A673 (cell line): ENCODE measurements around the gene CYSRT1. TPM values are rescaled to one million over a fixed set of nuclear protein-coding genes. Genes with fewer than 3 reads are reported as not detected.

ENCODE experiments used
- BruUV-seq: library from RNA; stranded (reverse); fragments of 400-500 nt; replicated peaks from 2 replicates; lab custom pipeline; 2021; lab: Mats Ljungman, UMichigan
- CTCF ChIA-PET: fragments of 300-600 bp; sonication (Branson Sonifier 250); formaldehyde crosslinking; loops from one replicate; lab custom pipeline; 2022; ENCODE audit warnings: antibody characterized with exemption; lab: Charles Lee
- POLR2A ChIA-PET: fragments of 300-600 bp; sonication (Branson Sonifier 250); formaldehyde crosslinking; loops from one replicate; lab custom pipeline; 2022; ENCODE audit warnings: antibody characterized with exemption; ENCODE audit not compliant: low non-redundant PET; lab: Charles Lee
- DNase-seq: peaks from one replicate; pipeline ENCODE4 v3.0.0-alpha.2; 2015; ENCODE audit warnings: low spot score
- H3K27ac ChIP-seq: fragments of 200-600 bp; sonication (generic); 2 replicates; pipeline ENCODE4 v1.5.1; 2016; ENCODE audit warnings: mixed run types, low read depth, mild to moderate bottlenecking, mixed read lengths, antibody characterized with exemption, low read length; ENCODE audit not compliant: poor library complexity, severe bottlenecking
- H3K27me3 ChIP-seq: fragments of 200-600 bp; sonication (generic); replicated peaks from 2 replicates; pipeline ENCODE4 v1.6.1; 2017; ENCODE audit warnings: mixed run types, low read depth, mild to moderate bottlenecking, mixed read lengths, antibody characterized with exemption, low read length; ENCODE audit not compliant: insufficient read depth, poor library complexity
- H3K36me3 ChIP-seq: fragments of 200-600 bp; sonication (generic); 2 replicates; pipeline ENCODE4 v1.6.1; 2016; ENCODE audit warnings: mixed run types, mild to moderate bottlenecking, mixed read lengths, antibody characterized with exemption, low read length; ENCODE audit not compliant: insufficient read depth, poor library complexity, severe bottlenecking
- H3K4me1 ChIP-seq: fragments of 200-600 bp; sonication (generic); 2 replicates; pipeline ENCODE4 v1.6.1; 2017; ENCODE audit warnings: mixed run types, mild to moderate bottlenecking, mixed read lengths, antibody characterized with exemption, low read length; ENCODE audit not compliant: insufficient read depth, poor library complexity, severe bottlenecking
- H3K4me3 ChIP-seq: fragments of 200-600 bp; sonication (generic); 2 replicates; pipeline ENCODE4 v1.5.1; 2016; ENCODE audit warnings: low read depth, mixed run types, mild to moderate bottlenecking, mixed read lengths, low read length; ENCODE audit not compliant: poor library complexity, severe bottlenecking
- H3K9me3 ChIP-seq: fragments of 200-600 bp; sonication (generic); 2 replicates; pipeline ENCODE4 v1.6.1; 2016; ENCODE audit warnings: mixed run types, low read depth, mild to moderate bottlenecking, mixed read lengths, antibody characterized with exemption, low read length; ENCODE audit not compliant: poor library complexity, severe bottlenecking
- CTCF ChIP-seq: fragments of 300-800, 200-600 bp; sonication (generic); conservative IDR thresholded peaks from 2 replicates; pipeline ENCODE4 v1.5.1; 2017; ENCODE audit warnings: low read depth, mild to moderate bottlenecking, antibody characterized with exemption, low read length, moderate library complexity, mixed read lengths
- EZH2 ChIP-seq: fragments of 200-600 bp; sonication (generic); IDR thresholded peaks from 2 replicates; pipeline ENCODE4 v1.6.1; 2017; ENCODE audit warnings: borderline replicate concordance, low read depth, mild to moderate bottlenecking, mixed read lengths, antibody characterized with exemption, low read length; ENCODE audit not compliant: poor library complexity, severe bottlenecking
- intact Hi-C: fragments of 100-400 bp; cut with micrococcal nuclease; formaldehyde crosslinking; loops from one replicate; pipeline ENCODE4 v1.10.0; 2022; ENCODE audit not compliant: unreplicated experiment
- total RNA-seq: library from RNA; stranded (reverse); gene quantifications from 2 replicates; pipeline ENCODE4 v1.2.3, GENCODE V29; 2021

The CYSRT1 gene
- total RNA-seq, 1 experiment from 2014 or later = 0.37 TPM

GRCh38 chr9:137189297-137190295, 35.4 kb upstream of the CYSRT1 start:
- no peak for DNase-seq
- TF ChIP-seq EZH2 (no peak), CTCF (no peak)
- H3K4me1 ChIP-seq = peaks cover 10% of the 10 kb centered on the region
- H3K4me3 ChIP-seq = peak overlapping the region; percentile 98
- POLR2A ChIA-PET = interaction anchor here (0.9 kb wide), 1 partner anchor 51 kb away, joined by 4 read pairs; the partner anchor contains the start of gene TUBB4B
- CTCF ChIA-PET = interaction anchor here (0.6 to 1.8 kb wide), 7 partner anchors 11 to 160 kb away, joined by 3 to 13 read pairs (median 3); no protein-coding TSS in a partner anchor
- no peaks in the 10 kb centered on the region for H3K27me3 ChIP-seq
- BruUV-seq = no TSS peak
- peak overlapping the region; percentile 96 for H3K27ac ChIP-seq
- H3K9me3 ChIP-seq = no peaks in the 10 kb centered on the region
- H3K36me3 ChIP-seq = peaks cover 2% of the 10 kb centered on the region
- intact Hi-C loops = no loop called here

- H3K9me3 ChIP-seq = no peaks in the 10 kb centered on the region
- no peak overlapping the region for H3K27ac ChIP-seq
- CTCF ChIA-PET = interaction anchor here (0.6 to 0.8 kb wide), 2 partner anchors 52 to 58 kb away, joined by 3 to 4 read pairs; no protein-coding TSS in a partner anchor
- POLR2A ChIA-PET = no interaction called here
- H3K36me3 ChIP-seq = peaks cover 2% of the 10 kb centered on the region
- no peaks in the 10 kb centered on the region for H3K27me3 ChIP-seq
- peaks cover 10% of the 10 kb centered on the region for H3K4me1 ChIP-seq
- intact Hi-C loops = no loop called here
- no peak; the same call in 1 of the 2 replicates for TF ChIP-seq CTCF
- no peak for TF ChIP-seq EZH2
- no TSS peak for BruUV-seq
- DNase-seq = no peak
- H3K4me3 ChIP-seq = no peak overlapping the region
Measured at GRCh38 chr9:137190315-137190856, 34.6 kb upstream of the CYSRT1 start.

GRCh38 chr9:137191245-137191644, 33.7 kb upstream of the CYSRT1 start:
- intact Hi-C loops = no loop called here
- no peak for TF ChIP-seq EZH2
- TF ChIP-seq CTCF = no peak
- H3K9me3 ChIP-seq = no peaks in the 10 kb centered on the region
- DNase-seq = no peak
- peaks cover 10% of the 10 kb centered on the region for H3K4me1 ChIP-seq
- peaks cover 2% of the 10 kb centered on the region for H3K36me3 ChIP-seq
- no TSS peak for BruUV-seq
- no peak overlapping the region for H3K4me3 ChIP-seq
- H3K27me3 ChIP-seq = no peaks in the 10 kb centered on the region
- POLR2A ChIA-PET = no interaction called here
- CTCF ChIA-PET = no interaction called here
- no peak overlapping the region for H3K27ac ChIP-seq
